ENCODE measurements around the gene TEX13A.

The TEX13A gene

GRCh38 chrX:105190252-105190853 lies 30.1 kb downstream of the TEX13A start:
- H3K4me3 ChIP-seq (ENCODE audit: control insufficient read depth, low read depth, low read length): no peak overlapping the region
- TF ChIP-seq CTCF (IDR thresholded peaks at IDR 0.05; ENCODE audit: control insufficient read depth, insufficient read depth, low read depth, low read length, missing control alignments): peak; percentile 73
- DNase-seq (ENCODE audit: low read depth): peak; percentile 3

- no peak for TF ChIP-seq CTCF (IDR thresholded peaks at IDR 0.05; ENCODE audit: control insufficient read depth, insufficient read depth, low read depth, low read length, missing control alignments)
- no peak for DNase-seq (ENCODE audit: low read depth)
- no peak overlapping the region for H3K4me3 ChIP-seq (ENCODE audit: control insufficient read depth, low read depth, low read length)
Measured at GRCh38 chrX:105189093-105189492, 31.4 kb downstream of the TEX13A start.

DNA sequence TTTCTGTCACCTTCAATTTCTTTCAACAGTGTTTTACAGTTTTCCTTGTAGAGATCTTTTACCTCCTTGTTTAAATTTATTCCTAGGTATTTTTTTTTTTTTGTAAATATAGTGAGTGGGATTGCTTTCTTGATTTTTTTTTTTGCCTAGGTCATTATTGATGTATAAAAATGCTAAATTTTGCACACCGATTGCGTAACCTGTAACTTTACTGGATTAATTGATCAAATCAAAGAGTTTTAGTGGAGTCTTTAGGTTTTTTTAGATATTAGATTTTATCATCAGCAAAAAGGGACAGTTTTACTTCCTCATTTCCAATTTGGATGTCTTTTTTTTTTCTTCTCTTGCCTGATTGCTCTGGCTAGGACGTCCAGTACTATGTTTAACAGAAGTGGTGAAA lies 40.9 kb downstream of the TEX13A start:
- no peak for TF ChIP-seq CTCF (IDR thresholded peaks at IDR 0.05; ENCODE audit: control insufficient read depth, insufficient read depth, low read depth, low read length, missing control alignments)
- no peak for DNase-seq (ENCODE audit: low read depth)
- H3K4me3 ChIP-seq (ENCODE audit: control insufficient read depth, low read depth, low read length): no peak overlapping the region

GRCh38 chrX:105173071-105173470 lies 47.4 kb downstream of the TEX13A start:
- no peak for DNase-seq (ENCODE audit: low read depth)
- H3K4me3 ChIP-seq (ENCODE audit: control insufficient read depth, low read depth, low read length): no peak overlapping the region
- TF ChIP-seq CTCF (IDR thresholded peaks at IDR 0.05; ENCODE audit: control insufficient read depth, insufficient read depth, low read depth, low read length, missing control alignments): no peak

All from AG09309 (cell line).